Measurements from ENCODE around the gene DNASE2. TPM values are rescaled to one million over a fixed set of nuclear protein-coding genes. Genes with fewer than 3 reads are reported as not detected.

The DNASE2 gene
- total RNA-seq, 1 donor from 2014 or later = 26.5 TPM

DNA sequence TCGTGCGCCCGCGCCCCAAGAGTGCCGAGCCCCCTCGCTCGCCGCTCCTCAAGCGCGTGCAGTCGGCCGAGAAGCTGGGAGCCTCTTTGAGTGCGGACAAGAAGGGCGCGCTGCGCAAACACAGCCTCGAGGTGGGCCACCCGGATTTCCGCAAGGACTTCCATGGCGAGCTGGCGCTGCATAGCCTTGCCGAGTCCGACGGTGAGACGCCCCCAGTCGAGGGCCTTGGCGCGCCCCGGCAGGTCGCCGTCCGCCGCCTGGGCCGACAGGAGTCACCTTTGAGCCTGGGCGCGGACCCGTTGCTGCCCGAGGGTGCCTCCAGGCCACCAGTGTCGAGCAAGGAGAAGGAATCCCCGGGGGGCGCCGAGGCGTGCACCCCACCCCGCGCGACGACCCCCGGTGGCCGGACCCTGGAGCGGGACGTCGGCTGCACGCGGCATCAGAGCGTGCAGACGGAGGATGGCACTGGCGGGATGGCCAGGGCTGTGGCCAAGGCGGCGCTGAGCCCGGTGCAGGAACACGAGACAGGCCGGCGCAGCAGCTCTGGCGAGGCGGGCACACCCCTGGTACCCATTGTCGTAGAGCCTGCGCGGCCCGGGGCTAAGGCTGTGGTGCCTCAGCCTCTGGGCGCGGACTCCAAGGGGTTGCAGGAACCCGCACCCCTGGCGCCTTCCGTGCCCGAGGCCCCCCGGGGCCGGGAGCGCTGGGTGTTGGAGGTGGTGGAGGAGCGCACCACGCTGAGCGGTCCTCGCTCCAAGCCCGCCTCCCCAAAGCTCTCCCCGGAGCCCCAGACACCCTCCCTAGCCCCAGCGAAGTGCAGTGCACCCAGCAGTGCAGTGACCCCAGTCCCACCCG, 7.1 kb downstream of the DNASE2 start:
- ATAC-seq (ENCODE audit: low read depth) (no peak), DNase-seq (no peak)
- Mint-ChIP-seq H3K27me3 (no peaks in the 10 kb centered on the region), H3K36me3 (ENCODE audit: low read depth) (peaks cover 52% of the 10 kb centered on the region), H3K4me1 (no peaks in the 10 kb centered on the region), H3K4me3 (no peak overlapping the region), H3K27ac (no peak overlapping the region), H3K9me3 (no peaks in the 10 kb centered on the region)
- TF ChIP-seq CTCF (IDR thresholded peaks at IDR 0.05) = no peak
- ChIA-PET CTCF (no interaction called here), POLR2A (interaction anchor here (0.9 to 1.4 kb wide), 3 partner anchors 9 to 68 kb away, joined by 3 to 8 read pairs (median 3); partner anchors contain the start of genes CALR and RNASEH2A)
- intact Hi-C loops (cut with micrococcal nuclease) = no loop called here

GRCh38 chr19:12872941-12873890, 8.0 kb downstream of the DNASE2 start:
- ATAC-seq (ENCODE audit: low read depth) = peak; percentile 72
- H3K36me3 Mint-ChIP-seq (ENCODE audit: low read depth) = peaks cover 47% of the 10 kb centered on the region

GRCh38 chr19:12872255-12872654, 9.0 kb downstream of the DNASE2 start:
- no peak for TF ChIP-seq CTCF (IDR thresholded peaks at IDR 0.05)
- intact Hi-C loops (cut with micrococcal nuclease) = no loop called here
- peaks cover 42% of the 10 kb centered on the region for H3K36me3 Mint-ChIP-seq (ENCODE audit: low read depth)
- peaks cover 5% of the 10 kb centered on the region for H3K4me1 Mint-ChIP-seq
- H3K27ac Mint-ChIP-seq = no peak overlapping the region
- H3K9me3 Mint-ChIP-seq = no peaks in the 10 kb centered on the region
- no peak overlapping the region for H3K4me3 Mint-ChIP-seq
- ATAC-seq (ENCODE audit: low read depth) = no peak
- CTCF ChIA-PET = interaction anchor here (0.7 kb wide), 1 partner anchor 95 kb away, joined by 3 read pairs; no protein-coding TSS in a partner anchor
- H3K27me3 Mint-ChIP-seq = no peaks in the 10 kb centered on the region
- no peak for DNase-seq
- POLR2A ChIA-PET = interaction anchor here (0.6 to 1.4 kb wide), 4 partner anchors 11 to 1303 kb away, joined by 3 to 7 read pairs (median 3); no protein-coding TSS in a partner anchor

More at GRCh38 chr19:12872941-12873890, 8.0 kb downstream of the DNASE2 start:
- no peak for TF ChIP-seq CTCF (IDR thresholded peaks at IDR 0.05)
- peaks cover 1% of the 10 kb centered on the region for H3K4me1 Mint-ChIP-seq
- no peak for DNase-seq
- peak overlapping the region; percentile 52 for H3K4me3 Mint-ChIP-seq
- no peaks in the 10 kb centered on the region for H3K9me3 Mint-ChIP-seq
- H3K27me3 Mint-ChIP-seq = no peaks in the 10 kb centered on the region
- CTCF ChIA-PET = interaction anchor here (0.6 to 0.7 kb wide), 3 partner anchors 91 to 96 kb away, joined by 3 read pairs; no protein-coding TSS in a partner anchor
- H3K27ac Mint-ChIP-seq = peak overlapping the region; percentile 12
- POLR2A ChIA-PET = interaction anchor here (0.5 to 1.4 kb wide), 8 partner anchors 8 to 802 kb away, joined by 3 to 8 read pairs (median 3); partner anchors contain the start of genes CALR, DNASE2 and RNASEH2A
- intact Hi-C loops (cut with micrococcal nuclease) = no loop called here

DNA sequence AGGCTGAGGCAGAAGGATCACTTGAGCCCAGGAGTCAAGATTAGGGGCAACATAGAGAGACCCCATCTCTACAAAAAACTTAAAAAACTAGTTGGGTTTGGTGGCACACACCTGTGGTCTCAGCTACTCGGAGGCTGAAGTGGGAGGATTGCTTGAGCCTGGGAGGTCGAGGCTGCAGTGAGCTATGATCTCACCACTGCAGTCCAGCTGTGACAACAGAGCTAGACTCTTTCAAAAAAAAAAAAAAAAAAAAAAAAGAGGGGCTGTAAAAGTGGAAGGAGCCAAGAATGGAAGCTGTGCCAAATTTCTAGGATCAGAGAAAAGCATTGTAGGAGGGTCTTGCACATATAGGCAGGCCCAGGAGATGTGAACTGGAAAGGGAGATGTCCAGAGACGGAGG, 9.6 kb downstream of the DNASE2 start:
- no peak for ATAC-seq (ENCODE audit: low read depth)
- H3K4me3 Mint-ChIP-seq = no peak overlapping the region
- CTCF ChIA-PET = no interaction called here

More for the DNA sequence above, 9.6 kb downstream of the DNASE2 start:
- POLR2A ChIA-PET = interaction anchor here (0.6 kb wide), 2 partner anchors 19 to 1303 kb away, joined by 3 read pairs; partner anchors contain the start of gene GCDH
- intact Hi-C loops (cut with micrococcal nuclease) = no loop called here
- Mint-ChIP-seq H3K27me3 (no peaks in the 10 kb centered on the region), H3K9me3 (no peaks in the 10 kb centered on the region), H3K4me1 (peaks cover 8% of the 10 kb centered on the region), H3K27ac (no peak overlapping the region), H3K36me3 (ENCODE audit: low read depth) (peaks cover 38% of the 10 kb centered on the region)
- DNase-seq = no peak
- no peak for TF ChIP-seq CTCF (IDR thresholded peaks at IDR 0.05)
